CD4-positive, alpha-beta memory T cell (primary cell): ENCODE data around the gene PAX7. TPM values are rescaled to one million over a fixed set of nuclear protein-coding genes. Genes with fewer than 3 reads are reported as not detected.
A peak's percentile ranks its signal among the peaks of the same experiment; 100 is the strongest.

Source experiments
- CTCF ChIA-PET: fragments of 350-600 bp; sonication (Branson Sonifier 250); formaldehyde crosslinking; loops from one replicate; lab custom pipeline; 2021; ENCODE audit warnings: inconsistent platforms; ENCODE audit not compliant: partially characterized antibody; lab: Charles Lee
- POLR2A ChIA-PET: fragments of 350-600 bp; sonication (Branson Sonifier 250); formaldehyde crosslinking; loops from one replicate; lab custom pipeline; 2021; ENCODE audit not compliant: partially characterized antibody; lab: Charles Lee
- DNase-seq, 5 donors: peaks; one replicate each; pipeline versions ENCODE4 v3.0.0 to v3.0.0-alpha.2; 2020 to 2022; ENCODE audit warnings: mixed read lengths in 1 of 5
- H3K27ac ChIP-seq: one replicate; pipeline ENCODE4 v1.7.0; 2013; ENCODE audit warnings: low read depth, low read length
- H3K27me3 ChIP-seq: 2 replicates; pipeline ENCODE4 v1.7.0; 2013; ENCODE audit warnings: mild to moderate bottlenecking, low read length, moderate library complexity; ENCODE audit not compliant: insufficient read depth
- H3K36me3 ChIP-seq: 2 replicates; pipeline ENCODE4 v1.7.0; 2013; ENCODE audit warnings: mild to moderate bottlenecking, low read length, moderate library complexity; ENCODE audit not compliant: insufficient read depth
- H3K4me1 ChIP-seq: 2 replicates; pipeline ENCODE4 v1.7.0; 2013; ENCODE audit warnings: mild to moderate bottlenecking, low read length, moderate library complexity; ENCODE audit not compliant: insufficient read depth
- H3K4me3 ChIP-seq, 2 donors: one replicate each; pipeline ENCODE4 v1.7.0; 2013; ENCODE audit warnings: low read length in 2 of 2, mild to moderate bottlenecking in 1 of 2
- H3K9me3 ChIP-seq, 2 donors: one replicate each; pipeline ENCODE4 v1.7.0; 2013; ENCODE audit warnings: low read length in 2 of 2, control low read depth in 1 of 2; ENCODE audit not compliant: control insufficient read depth in 1 of 2
- H3K27ac Mint-ChIP-seq, 7 donors: one replicate each; pipeline ENCODE4 v1.8.0; 2020 to 2021; ENCODE audit warnings: mixed read lengths in 7 of 7, mild to moderate bottlenecking in 6 of 7, inconsistent platforms in 3 of 7, moderate library complexity in 3 of 7
- H3K27me3 Mint-ChIP-seq, 2 donors: one replicate each; pipeline ENCODE4 v1.8.0; 2020 to 2021; ENCODE audit warnings: mixed read lengths in 2 of 2
- H3K36me3 Mint-ChIP-seq, 2 donors: one replicate each; pipeline ENCODE4 v1.8.0; 2020 to 2021; ENCODE audit warnings: mixed read lengths in 2 of 2, inconsistent platforms in 1 of 2, mild to moderate bottlenecking in 1 of 2
- H3K4me1 Mint-ChIP-seq, 4 donors: one replicate each; pipeline ENCODE4 v1.8.0; 2020 to 2021; ENCODE audit warnings: mixed read lengths in 4 of 4, mild to moderate bottlenecking in 1 of 4
- H3K4me3 Mint-ChIP-seq, 8 donors: one replicate each; pipeline ENCODE4 v1.8.0; 2020 to 2021; ENCODE audit warnings: mixed read lengths in 8 of 8, mild to moderate bottlenecking in 7 of 8, moderate library complexity in 6 of 8, inconsistent platforms in 3 of 8
- H3K9me3 Mint-ChIP-seq, 8 donors: one replicate each; pipeline ENCODE4 v1.8.0; 2020 to 2021; ENCODE audit warnings: mixed read lengths in 8 of 8, mild to moderate bottlenecking in 5 of 8, inconsistent platforms in 3 of 8, moderate library complexity in 1 of 8
- intact Hi-C: fragments of 100-400 bp; cut with micrococcal nuclease; formaldehyde crosslinking; loops from one replicate; pipeline ENCODE4 v1.15.1; 2023
- polyA plus RNA-seq, 2 donors: library from polyadenylated mRNA; unstranded; fragments of 300-500 nt; fragmentation: Illumina TruSeq; gene quantifications; one replicate each; pipeline ENCODE4 v1.2.3, GENCODE V29; 2021
- total RNA-seq, 2 experiments: library from RNA; stranded (reverse); gene quantifications; one replicate each; pipeline ENCODE4 v1.2.3, GENCODE V29; 2021

Gene PAX7
- total and polyA plus RNA-seq, 4 experiments from 2014 or later, result not detected

DNA sequence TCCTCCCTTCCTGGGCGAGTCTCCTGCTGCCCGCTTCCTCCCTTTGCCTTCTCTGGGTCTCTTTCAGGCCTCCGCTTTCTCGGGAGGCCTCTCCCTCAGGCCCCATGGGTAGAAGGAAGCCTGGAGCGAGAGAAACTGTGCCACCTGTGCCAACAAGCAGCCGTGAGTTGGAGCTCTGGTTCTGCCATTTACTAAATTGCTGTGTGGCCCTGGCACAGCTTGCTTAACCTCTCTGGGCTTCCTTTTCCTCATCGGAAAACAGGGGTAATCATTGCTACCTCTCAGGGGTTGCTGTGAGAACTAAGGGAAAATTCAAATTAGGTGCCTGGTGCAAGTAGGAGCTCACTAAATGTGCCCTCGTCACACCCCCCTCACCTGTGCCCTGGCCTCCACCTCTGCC is 80.4 kb downstream of the PAX7 start:
- ChIA-PET POLR2A (no interaction called here), CTCF (no interaction called here)
- DNase-seq, result no peak
- Histone ChIP-seq H3K4me1 (no peaks in the 10 kb centered on the region), H3K36me3 (no peaks in the 10 kb centered on the region), H3K9me3 (no peaks in the 10 kb centered on the region), H3K27ac (no peak overlapping the region), H3K4me3 (no peak overlapping the region), H3K27me3 (peaks cover 12% of the 10 kb centered on the region)
- no peak overlapping the region for H3K4me3 Mint-ChIP-seq
- intact Hi-C loops, result no loop called here
- no peak overlapping the region for H3K27ac Mint-ChIP-seq
- H3K27me3 Mint-ChIP-seq, result peaks cover 32 to 50% of the 10 kb centered on the region in 2 donors
- no peaks in the 10 kb centered on the region for H3K9me3 Mint-ChIP-seq
- no peaks in the 10 kb centered on the region for H3K4me1 Mint-ChIP-seq
- H3K36me3 Mint-ChIP-seq, result no peaks in the 10 kb centered on the region

DNA sequence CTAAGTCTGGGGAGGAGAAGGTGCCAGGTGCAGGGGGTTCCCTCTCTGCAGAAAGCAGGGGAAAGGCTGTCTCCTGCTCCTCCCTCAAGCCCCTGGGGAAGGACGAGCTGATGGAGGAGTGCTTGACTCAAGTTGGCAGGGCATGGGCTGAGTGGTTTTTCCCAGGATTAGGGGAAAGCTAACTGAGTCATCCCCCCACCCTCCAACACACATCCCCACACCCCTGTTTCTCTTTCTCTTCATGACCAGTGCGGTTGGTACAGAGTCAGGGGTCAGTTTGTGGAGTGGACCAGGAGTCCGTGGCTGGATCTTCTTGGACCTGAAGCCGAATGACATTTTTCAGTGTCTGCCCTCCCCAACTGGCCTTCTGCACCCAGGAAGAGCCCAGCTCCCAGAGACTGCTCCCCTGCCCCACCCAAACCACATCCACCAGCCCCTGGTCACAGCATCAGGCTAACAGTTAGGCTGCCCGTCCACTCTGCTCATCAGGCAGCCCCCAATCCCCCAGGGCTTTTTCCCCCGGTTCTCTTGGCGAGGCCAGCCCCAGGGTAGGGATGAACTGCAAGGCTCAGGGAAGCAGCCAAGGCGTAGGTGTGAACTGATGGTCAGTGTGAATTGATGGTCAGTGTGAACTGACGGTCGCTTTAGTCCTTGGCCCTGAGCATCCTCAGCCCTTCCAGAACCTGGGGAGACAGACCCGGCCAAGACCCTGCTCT is 81.0 kb downstream of the PAX7 start:
- CTCF ChIA-PET, result no interaction called here
- H3K36me3 Mint-ChIP-seq, result no peaks in the 10 kb centered on the region
- no peak overlapping the region for H3K4me3 Mint-ChIP-seq

DNA sequence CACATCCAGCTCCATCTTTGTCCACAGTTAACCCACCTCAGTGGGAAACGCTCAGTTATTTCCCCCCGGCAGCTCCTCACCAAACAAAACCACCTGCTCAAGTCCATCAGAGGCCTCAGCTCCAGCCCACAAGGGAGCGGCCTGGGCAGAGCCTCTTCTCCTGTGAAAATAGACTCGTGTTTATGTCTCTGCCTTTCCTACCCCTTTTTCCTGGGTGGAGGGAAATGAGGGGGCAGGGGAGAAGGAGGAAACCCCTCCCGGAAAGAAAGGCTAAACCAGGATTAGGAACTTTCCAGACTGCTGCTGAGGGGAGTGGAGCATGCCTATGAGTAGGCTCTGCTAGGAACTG is 81.6 kb downstream of the PAX7 start:
- no peak overlapping the region for H3K27ac Mint-ChIP-seq
- Histone ChIP-seq H3K4me1 (no peaks in the 10 kb centered on the region), H3K27me3 (peaks cover 16% of the 10 kb centered on the region), H3K4me3 (no peak overlapping the region), H3K27ac (no peak overlapping the region), H3K36me3 (no peaks in the 10 kb centered on the region), H3K9me3 (no peaks in the 10 kb centered on the region)
- peaks cover 0 to 4% (median under 1%) of the 10 kb centered on the region in 4 donors for H3K4me1 Mint-ChIP-seq
- no peaks in the 10 kb centered on the region for H3K36me3 Mint-ChIP-seq
- intact Hi-C loops, result no loop called here
- POLR2A ChIA-PET, result no interaction called here
- H3K9me3 Mint-ChIP-seq, result peaks cover 0 to 2% (median 0%) of the 10 kb centered on the region in 8 donors
- no peak for DNase-seq
- peaks cover 32 to 56% of the 10 kb centered on the region in 2 donors for H3K27me3 Mint-ChIP-seq
- CTCF ChIA-PET, result no interaction called here
- no peak overlapping the region for H3K4me3 Mint-ChIP-seq

More for the DNA sequence above, 81.0 kb downstream of the PAX7 start:
- no peaks in the 10 kb centered on the region for H3K4me1 ChIP-seq
- no peaks in the 10 kb centered on the region for H3K36me3 ChIP-seq
- H3K27ac ChIP-seq, result no peak overlapping the region
- peaks cover 16% of the 10 kb centered on the region for H3K27me3 ChIP-seq
- peaks cover 0 to 2% (median 0%) of the 10 kb centered on the region in 8 donors for H3K9me3 Mint-ChIP-seq
- no peak overlapping the region for H3K27ac Mint-ChIP-seq
- DNase-seq, result no peak
- intact Hi-C loops, result no loop called here
- POLR2A ChIA-PET, result no interaction called here
- no peak overlapping the region for H3K4me3 ChIP-seq
- H3K9me3 ChIP-seq, result no peaks in the 10 kb centered on the region
- peaks cover 33 to 56% of the 10 kb centered on the region in 2 donors for H3K27me3 Mint-ChIP-seq
- H3K4me1 Mint-ChIP-seq, result peaks cover 0 to 4% (median under 1%) of the 10 kb centered on the region in 4 donors

DNA sequence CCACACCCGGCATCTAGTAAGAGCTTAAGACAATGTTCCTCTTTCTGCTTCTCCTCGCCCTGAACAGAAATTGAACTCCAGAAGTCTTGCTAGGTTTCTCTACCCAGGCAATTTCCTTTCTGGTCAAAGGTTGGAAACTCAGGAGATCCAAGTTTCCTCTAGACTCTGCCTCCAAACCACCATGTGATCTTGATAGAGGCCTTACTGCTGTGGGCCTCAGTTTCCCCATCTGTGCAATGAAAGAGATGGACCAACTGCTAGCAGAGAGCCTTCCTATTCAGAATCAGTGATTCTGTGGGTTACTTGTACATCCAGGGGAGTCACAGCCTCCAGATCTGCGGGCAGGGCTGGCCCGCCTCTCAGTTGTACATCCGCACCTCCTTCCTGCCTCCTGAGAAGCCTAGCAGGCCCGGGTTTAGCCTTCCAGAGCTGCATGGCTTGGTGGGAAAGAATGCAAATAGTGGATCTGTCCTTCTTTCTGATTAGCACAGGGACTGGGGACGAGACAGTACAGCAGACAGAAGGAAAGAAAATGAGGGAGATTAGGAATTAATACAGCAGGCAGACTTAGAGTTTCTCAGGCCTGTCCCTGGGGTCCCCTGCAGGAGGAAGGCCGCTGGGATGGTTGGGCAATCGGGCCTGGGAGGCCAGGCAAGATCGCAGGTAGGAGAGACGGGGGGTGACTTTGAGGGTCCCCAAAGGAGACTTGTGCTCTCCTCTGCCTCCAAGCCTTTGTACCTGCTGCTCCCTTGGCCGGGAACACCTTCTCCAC is 83.9 kb downstream of the PAX7 start:
- Mint-ChIP-seq H3K9me3 (peaks cover 0 to 4% (median 0%) of the 10 kb centered on the region in 8 donors), H3K27me3 (peaks cover 46 to 51% of the 10 kb centered on the region in 2 donors), H3K4me1 (peaks cover 0 to 4% (median under 1%) of the 10 kb centered on the region in 4 donors), H3K4me3 (no peak overlapping the region), H3K27ac (no peak overlapping the region), H3K36me3 (no peaks in the 10 kb centered on the region)
- no peaks in the 10 kb centered on the region for H3K9me3 ChIP-seq
- POLR2A ChIA-PET, result no interaction called here
- H3K4me1 ChIP-seq, result no peaks in the 10 kb centered on the region
- CTCF ChIA-PET, result no interaction called here
- H3K27ac ChIP-seq, result no peak overlapping the region
- H3K27me3 ChIP-seq, result peaks cover 20% of the 10 kb centered on the region
- intact Hi-C loops, result no loop called here
- no peak overlapping the region for H3K4me3 ChIP-seq
- DNase-seq, result no peak
- H3K36me3 ChIP-seq, result no peaks in the 10 kb centered on the region

DNA sequence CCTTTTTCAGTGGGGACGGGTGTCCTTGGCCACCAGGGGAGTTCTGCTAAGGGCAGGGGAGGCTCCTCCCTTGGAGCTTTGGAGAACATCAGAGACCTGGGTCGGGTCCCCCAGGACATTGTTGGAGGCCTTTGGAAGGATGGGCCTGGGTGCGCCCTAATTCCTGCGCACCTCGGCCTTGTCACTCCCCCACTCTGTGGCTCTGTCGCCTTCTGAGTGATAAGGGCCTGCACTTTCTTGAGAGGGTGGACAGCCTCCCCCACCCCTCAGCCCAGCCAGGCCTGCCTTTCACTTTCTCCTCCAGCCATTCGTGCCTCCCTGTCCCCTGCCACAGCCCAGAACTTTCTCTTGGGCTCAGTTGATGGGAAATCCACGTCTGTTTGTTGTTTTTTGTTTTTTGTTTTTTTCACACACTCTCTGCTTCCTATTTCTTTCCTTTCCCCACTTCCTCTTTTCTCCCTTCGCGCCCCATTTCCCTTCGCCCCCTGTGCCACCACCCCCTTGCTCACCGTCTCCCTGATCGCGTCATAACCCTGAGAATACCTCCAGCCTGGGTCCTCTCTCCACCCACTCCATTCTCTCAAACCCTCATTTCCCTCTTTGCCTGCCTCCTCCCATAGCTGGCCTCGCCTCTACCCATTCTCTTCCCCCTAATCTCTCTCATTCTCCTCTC is 85.6 kb downstream of the PAX7 start:
- no peaks in the 10 kb centered on the region for H3K36me3 Mint-ChIP-seq
- peak overlapping the region in 1 of 8 donors; percentile 47 for H3K4me3 Mint-ChIP-seq

DNA sequence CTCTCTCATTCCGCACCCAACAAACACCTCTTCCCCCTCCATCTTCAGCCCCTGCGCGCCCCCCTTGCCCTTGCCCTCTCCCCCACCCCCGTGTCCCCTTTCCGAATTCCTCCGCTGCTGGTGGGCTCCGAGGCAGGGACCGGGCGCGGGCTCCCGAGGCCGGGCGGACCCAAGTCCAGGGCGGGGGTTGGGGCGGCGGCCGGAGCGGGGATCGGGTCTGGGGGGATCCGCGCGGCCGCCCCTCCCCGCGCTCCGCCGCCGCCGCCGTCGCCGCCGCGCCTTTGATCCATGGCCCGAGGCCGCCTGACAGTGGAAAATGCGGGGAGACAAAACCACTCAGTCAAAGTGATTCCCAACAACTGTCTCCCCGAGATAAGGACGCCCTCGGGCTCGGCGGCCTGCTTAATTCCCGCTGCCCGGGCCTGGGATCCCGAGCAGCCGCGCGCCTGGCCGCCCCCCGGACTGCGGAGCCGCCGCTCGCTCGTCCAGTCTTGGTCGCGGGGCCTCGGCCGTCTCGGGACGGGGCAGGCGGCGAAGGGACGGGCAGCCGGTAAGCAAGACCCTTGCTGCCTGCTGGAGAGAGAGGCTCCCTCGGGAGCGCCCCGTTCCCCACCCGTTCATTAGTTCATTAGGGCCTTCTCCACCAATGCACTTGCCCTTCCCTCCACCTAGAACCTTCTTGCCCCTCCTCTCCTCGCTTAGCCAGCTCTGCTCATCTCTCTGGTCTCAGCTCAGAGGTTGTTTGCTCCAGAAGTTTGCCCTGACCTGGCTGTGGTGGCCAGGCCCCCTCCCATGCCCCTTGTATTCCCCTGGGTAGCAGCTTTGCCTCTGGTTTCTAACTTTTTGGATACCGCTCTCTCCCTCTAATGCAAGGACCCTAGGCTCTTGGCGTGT is 86.4 kb downstream of the PAX7 start:
- Mint-ChIP-seq H3K36me3 (no peaks in the 10 kb centered on the region), H3K27me3 (peaks cover 59 to 61% of the 10 kb centered on the region in 2 donors), H3K4me1 (peaks cover 0 to 4% (median under 1%) of the 10 kb centered on the region in 4 donors), H3K27ac (no peak overlapping the region), H3K4me3 (no peak overlapping the region), H3K9me3 (peaks cover 0 to 5% (median 0%) of the 10 kb centered on the region in 8 donors)
- no peak overlapping the region for H3K4me3 ChIP-seq
- H3K36me3 ChIP-seq, result no peaks in the 10 kb centered on the region
- H3K4me1 ChIP-seq, result no peaks in the 10 kb centered on the region
- CTCF ChIA-PET, result no interaction called here
- H3K9me3 ChIP-seq, result no peaks in the 10 kb centered on the region
- POLR2A ChIA-PET, result no interaction called here
- no peak overlapping the region for H3K27ac ChIP-seq
- intact Hi-C loops, result no loop called here
- peaks cover 15% of the 10 kb centered on the region for H3K27me3 ChIP-seq
- no peak for DNase-seq

More for the DNA sequence above, 85.6 kb downstream of the PAX7 start:
- CTCF ChIA-PET, result no interaction called here
- H3K4me1 ChIP-seq, result no peaks in the 10 kb centered on the region
- peaks cover 0 to 4% (median under 1%) of the 10 kb centered on the region in 4 donors for H3K4me1 Mint-ChIP-seq
- no peak overlapping the region for H3K27ac ChIP-seq
- intact Hi-C loops, result no loop called here
- peaks cover 19% of the 10 kb centered on the region for H3K27me3 ChIP-seq
- H3K4me3 ChIP-seq, result no peak overlapping the region
- no peak overlapping the region for H3K27ac Mint-ChIP-seq
- H3K36me3 ChIP-seq, result no peaks in the 10 kb centered on the region
- POLR2A ChIA-PET, result no interaction called here
- no peak for DNase-seq
- H3K9me3 ChIP-seq, result no peaks in the 10 kb centered on the region
- peaks cover 0 to 5% (median 0%) of the 10 kb centered on the region in 8 donors for H3K9me3 Mint-ChIP-seq
- peaks cover 54 to 55% of the 10 kb centered on the region in 2 donors for H3K27me3 Mint-ChIP-seq
